ENCODE measurements around the gene SLF1.
A peak's percentile ranks its signal among the peaks of the same experiment; 100 is the strongest.

The SLF1 gene

GRCh38 chr5:94667937-94668336 lies 49.5 kb downstream of the SLF1 start:
- no peak for DNase-seq

- DNase-seq, result no peak
These were observed 52.3 kb downstream of the SLF1 start for GRCh38 chr5:94670726-94671125.

- DNase-seq, result no peak
These were observed 54.3 kb downstream of the SLF1 start for GRCh38 chr5:94672746-94673145.

- DNase-seq, result no peak
These were observed 56.3 kb downstream of the SLF1 start for GRCh38 chr5:94674490-94675382.

- DNase-seq, result no peak
These were observed 57.6 kb downstream of the SLF1 start for GRCh38 chr5:94675965-94676618.

GRCh38 chr5:94682814-94683520 lies 64.5 kb downstream of the SLF1 start:
- no peak for DNase-seq

GRCh38 chr5:94689908-94690307 lies 71.4 kb downstream of the SLF1 start:
- no peak for DNase-seq

GRCh38 chr5:94690778-94691177 lies 72.3 kb downstream of the SLF1 start:
- no peak for DNase-seq

- DNase-seq, result no peak
These were observed 72.8 kb downstream of the SLF1 start for GRCh38 chr5:94691291-94691690.

GRCh38 chr5:94691949-94692348 lies 73.5 kb downstream of the SLF1 start:
- DNase-seq, result no peak

- no peak for DNase-seq
These were observed 74.1 kb downstream of the SLF1 start for GRCh38 chr5:94692581-94692980.

- DNase-seq, result peak; percentile 50
These were observed 74.8 kb downstream of the SLF1 start for GRCh38 chr5:94693043-94693822.

- DNase-seq, result no peak
These were observed 75.4 kb downstream of the SLF1 start for GRCh38 chr5:94693845-94694370.

- no peak for DNase-seq
These were observed 76.2 kb downstream of the SLF1 start for GRCh38 chr5:94694671-94695070.

- no peak for DNase-seq
These were observed 79.7 kb downstream of the SLF1 start for GRCh38 chr5:94698197-94698596.

GRCh38 chr5:94699562-94699961 lies 81.1 kb downstream of the SLF1 start:
- DNase-seq, result no peak

GRCh38 chr5:94700592-94700991 lies 82.1 kb downstream of the SLF1 start:
- peak; percentile 22 for DNase-seq

- DNase-seq, result no peak
These were observed 84.3 kb downstream of the SLF1 start for GRCh38 chr5:94702729-94703128.

- DNase-seq, result no peak
These were observed 87.0 kb downstream of the SLF1 start for GRCh38 chr5:94705427-94705826.

- DNase-seq, result no peak
These were observed 88.9 kb downstream of the SLF1 start for GRCh38 chr5:94707359-94707758.

GRCh38 chr5:94709277-94709676 lies 90.8 kb downstream of the SLF1 start:
- no peak for DNase-seq

- no peak for DNase-seq
These were observed 93.3 kb downstream of the SLF1 start for GRCh38 chr5:94711785-94712184.

- DNase-seq, result no peak
These were observed 97.3 kb downstream of the SLF1 start for GRCh38 chr5:94715768-94716167.

Data from CD4-positive, alpha-beta T cell treated with Interleukin-4 for 4 hours (primary cell).